HepG2 (cell line): ENCODE results near the gene USP32. TPM values are rescaled to one million over a fixed set of nuclear protein-coding genes. Genes with fewer than 3 reads are reported as not detected.

Experiments
- FOXA1 ChIP-seq, 2 experiments: fragments of 450-650 bp in 1 of 2; sonication (generic) in 1 of 2; formaldehyde crosslinking in 1 of 2; IDR thresholded peaks; 2 replicates each; pipeline versions ENCODE4 v1.4.0 to v1.6.1; 2016 to 2020; ENCODE audit warnings: missing genetic modification reagents in 1 of 2
- GLMP ChIP-seq: sonication (generic); formaldehyde crosslinking; IDR thresholded peaks from 2 replicates; pipeline ENCODE4 v1.9.0; 2021; ENCODE audit warnings: missing genetic modification reagents, mild to moderate bottlenecking, borderline replicate concordance
- HOXA7 ChIP-seq: sonication (generic); formaldehyde crosslinking; IDR thresholded peaks from 2 replicates; pipeline ENCODE4 v1.8.1; 2022; ENCODE audit warnings: mild to moderate bottlenecking, missing genetic modification reagents, moderate library complexity
- KLF6 ChIP-seq: IDR thresholded peaks from 2 replicates; pipeline ENCODE4 v1.8.0; 2016; ENCODE audit warnings: missing biosample characterization, missing genetic modification reagents
- MAX ChIP-seq: IDR thresholded peaks from 2 replicates; pipeline ENCODE4 v1.6.1; 2012; ENCODE audit warnings: inconsistent platforms
- MXD1 ChIP-seq: sonication (generic); formaldehyde crosslinking; IDR thresholded peaks from 2 replicates; pipeline ENCODE4 v1.4.0; 2020; ENCODE audit warnings: mild to moderate bottlenecking, missing genetic modification reagents
- NR2F1 ChIP-seq, 2 experiments: fragments of 450-650 bp in 1 of 2; formaldehyde crosslinking in 1 of 2; IDR thresholded peaks; 2 replicates each; pipeline versions ENCODE4 v1.5.0 to v1.6.1; 2016 to 2020; ENCODE audit warnings: mild to moderate bottlenecking in 1 of 2, missing compliant biosample characterization in 1 of 2, missing genetic modification reagents in 1 of 2, moderate library complexity in 1 of 2
- NR2F2 ChIP-seq: IDR thresholded peaks from 2 replicates; pipeline ENCODE4 v1.6.1; 2012; ENCODE audit warnings: low read depth, inconsistent platforms, borderline replicate concordance
- SOX6 ChIP-seq, 2 experiments: fragments of 450-650 bp in 1 of 2; sonication (generic) in 1 of 2; formaldehyde crosslinking in 1 of 2; IDR thresholded peaks; 2 replicates each; pipeline versions ENCODE4 v1.4.0 to v1.6.1; 2017 to 2020; ENCODE audit warnings: antibody characterized with exemption in 1 of 2, mild to moderate bottlenecking in 1 of 2, missing genetic modification reagents in 1 of 2
- TBX2 ChIP-seq: sonication (generic); formaldehyde crosslinking; IDR thresholded peaks from 2 replicates; pipeline ENCODE4 v1.5.0; 2020; ENCODE audit warnings: missing genetic modification reagents, mild to moderate bottlenecking, borderline replicate concordance
- THRA ChIP-seq: sonication (generic); formaldehyde crosslinking; IDR thresholded peaks from 2 replicates; pipeline ENCODE4 v1.4.0; 2020; ENCODE audit warnings: missing genetic modification reagents, borderline replicate concordance
- ZFP36L1 ChIP-seq: sonication (generic); formaldehyde crosslinking; IDR thresholded peaks from 2 replicates; pipeline ENCODE4 v1.8.0; 2022; ENCODE audit warnings: mild to moderate bottlenecking, missing genetic modification reagents, moderate library complexity
- ZNF260 ChIP-seq: sonication (generic); formaldehyde crosslinking; IDR thresholded peaks from 2 replicates; pipeline ENCODE4 v1.4.0; 2020; ENCODE audit warnings: missing genetic modification reagents, low read depth, mild to moderate bottlenecking, borderline replicate concordance
- ZNF263 ChIP-seq: sonication (generic); formaldehyde crosslinking; IDR thresholded peaks from 2 replicates; pipeline ENCODE4 v1.4.0; 2020; ENCODE audit warnings: missing genetic modification reagents
- ZNF687 ChIP-seq: sonication (generic); formaldehyde crosslinking; IDR thresholded peaks from 2 replicates; pipeline ENCODE4 v1.5.1; 2020; ENCODE audit warnings: mild to moderate bottlenecking, missing genetic modification reagents, moderate library complexity
- ZNF740 ChIP-seq: sonication (generic); formaldehyde crosslinking; IDR thresholded peaks from 2 replicates; pipeline ENCODE4 v1.4.0; 2020; ENCODE audit warnings: missing genetic modification reagents
- ZNF75D ChIP-seq: sonication (generic); formaldehyde crosslinking; IDR thresholded peaks from 2 replicates; pipeline ENCODE4 v1.8.1; 2023; ENCODE audit warnings: missing genetic modification reagents, mild to moderate bottlenecking, borderline replicate concordance
- polyA plus RNA-seq, 8 experiments: library from polyadenylated mRNA; depleted of rRNA in 3 of 8; stranded (reverse) in 7 of 8; unstranded in 1 of 8; fragments of >200 nt; fragmentation: Illumina TruSeq in 4 of 8; extraction: Trizol in 4 of 8; gene quantifications; 2 replicates each; pipeline versions ENCODE4 v1.2.1 to v1.2.3, GENCODE V29; 2011 to 2016; ENCODE audit warnings: low read depth in 4 of 8, missing spikeins in 1 of 8, mixed read lengths in 1 of 8; ENCODE audit not compliant: insufficient read depth in 1 of 8
- total RNA-seq, 5 experiments: library from RNA; depleted of rRNA; stranded (reverse); fragments of >200 nt; fragmentation: Illumina TruSeq; extraction: Trizol; gene quantifications; 2 replicates each; pipeline ENCODE4 v1.2.3, GENCODE V29; 2016; ENCODE audit warnings: low read depth in 1 of 5

The USP32 gene
- total and polyA plus RNA-seq, 2 of the 13 experiments (the other 11 are each of a cell fraction or from before 2014, with no cell fraction given) = 24.9 to 39.9 TPM

- no peak for TF ChIP-seq SOX6 (IDR thresholded peaks at IDR 0.05)
- TF ChIP-seq SOX6 (CRISPR knock-in tag; IDR thresholded peaks at IDR 0.05) = 0 out of 2 replicates have a peak, but pooled peaks have one; percentile 2
- TF ChIP-seq ZFP36L1 = no peak
- TF ChIP-seq TBX2 (CRISPR knock-in tag) = peak; percentile 32; the same call in 1 of the 2 replicates
- no peak for TF ChIP-seq ZNF75D
- TF ChIP-seq THRA = no peak
- TF ChIP-seq FOXA1 (IDR thresholded peaks at IDR 0.05) = no peak
- TF ChIP-seq FOXA1 (CRISPR knock-in tag; IDR thresholded peaks at IDR 0.05) = peak; percentile 1; the same call in 1 of the 2 replicates
- peak; percentile 83 for TF ChIP-seq ZNF263 (CRISPR knock-in tag)
- TF ChIP-seq ZNF687 (CRISPR knock-in tag) = peak; percentile 10; the same call in 1 of the 2 replicates
- no peak for TF ChIP-seq NR2F2
- TF ChIP-seq MXD1 (CRISPR knock-in tag) = no peak
- 0 out of 2 replicates have a peak, but pooled peaks have one; percentile 23 for TF ChIP-seq HOXA7
- TF ChIP-seq ZNF740 (CRISPR knock-in tag) = peak; percentile 54; the same call in 1 of the 2 replicates
- TF ChIP-seq MAX = 0 out of 2 replicates have a peak, but pooled peaks have one; percentile 9
- no peak for TF ChIP-seq GLMP (CRISPR knock-in tag)
- 0 out of 2 replicates have a peak, but pooled peaks have one; percentile 61 for TF ChIP-seq KLF6 (CRISPR knock-in tag)
- no peak for TF ChIP-seq NR2F1 (CRISPR knock-in tag; IDR thresholded peaks at IDR 0.05)
- TF ChIP-seq ZNF260 (CRISPR knock-in tag) = no peak
These were observed 220.8 kb downstream of the USP32 start (continued) for GRCh38 chr17:60170835-60171752.
